Smooth muscle cell (in vitro differentiated cells): Measurements from ENCODE around the gene PGPEP1. TPM values are rescaled to one million over a fixed set of nuclear protein-coding genes. Genes with fewer than 3 reads are reported as not detected.

Experiments used
- DNase-seq: peaks from one replicate; lab custom pipeline; 2025; ENCODE audit not compliant: unreplicated experiment; lab: John Stamatoyannopoulos, UW
- H2AFZ ChIP-seq: fragments of 200-600 bp; sonication (generic); 2 replicates; pipeline ENCODE4 v1.6.0; 2016; ENCODE audit warnings: antibody characterized with exemption, low read depth, mild to moderate bottlenecking
- H3F3A ChIP-seq: fragments of 200-600 bp; sonication (generic); 2 replicates; pipeline ENCODE4 v1.6.0; 2017; ENCODE audit warnings: antibody characterized with exemption, low read depth
- H3K27ac ChIP-seq: fragments of 200-600 bp; sonication (generic); 2 replicates; pipeline ENCODE4 v1.5.1; 2016; ENCODE audit warnings: low read depth, mild to moderate bottlenecking
- H3K27me3 ChIP-seq: fragments of 200-600 bp; sonication (generic); 2 replicates; pipeline ENCODE4 v1.6.1; 2016; ENCODE audit warnings: low read depth, mild to moderate bottlenecking
- H3K36me3 ChIP-seq: fragments of 200-600 bp; sonication (generic); 2 replicates; pipeline ENCODE4 v1.5.1; 2016; ENCODE audit warnings: low read depth
- H3K4me1 ChIP-seq: fragments of 200-600 bp; sonication (generic); 2 replicates; pipeline ENCODE4 v1.5.1; 2016; ENCODE audit warnings: low read depth
- H3K4me2 ChIP-seq: fragments of 200-600 bp; sonication (generic); 2 replicates; pipeline ENCODE4 v1.6.0; 2016; ENCODE audit warnings: mild to moderate bottlenecking
- H3K4me3 ChIP-seq: fragments of 200-600 bp; sonication (generic); 2 replicates; pipeline ENCODE4 v1.5.1; 2016; ENCODE audit warnings: mild to moderate bottlenecking
- H3K79me2 ChIP-seq: fragments of 200-600 bp; sonication (generic); 2 replicates; pipeline ENCODE4 v1.6.0; 2016; ENCODE audit warnings: low read depth, mild to moderate bottlenecking
- H3K9ac ChIP-seq: fragments of 200-600 bp; sonication (generic); 2 replicates; pipeline ENCODE4 v1.6.0; 2016; ENCODE audit warnings: low read depth
- H3K9me3 ChIP-seq: fragments of 200-600 bp; sonication (generic); replicated peaks from 2 replicates; pipeline ENCODE4 v1.5.1; 2016; ENCODE audit warnings: low read depth
- H4K20me1 ChIP-seq: fragments of 200-600 bp; sonication (generic); 2 replicates; pipeline ENCODE4 v1.6.0; 2016; ENCODE audit warnings: low read depth
- CTCF ChIP-seq: fragments of 200-600 bp; sonication (generic); IDR thresholded peaks from 2 replicates; pipeline ENCODE4 v1.5.1; 2017; ENCODE audit warnings: borderline replicate concordance, mild to moderate bottlenecking, antibody characterized with exemption; ENCODE audit not compliant: insufficient read depth, poor library complexity, severe bottlenecking
- WGBS: methylation state at CpG from one replicate; pipeline ENCODE4 v1.1.7; 2016; ENCODE audit warnings: low lambda C conversion rate; 5-methylcytosine and 5-hydroxymethylcytosine counted together
- polyA plus RNA-seq: library from polyadenylated mRNA; unstranded; fragments of >200 nt; fragmentation: Nextera tagmentation; extraction: Ambion mirVana; gene quantifications from 2 replicates; pipeline ENCODE4 v1.2.1, GENCODE V29; 2016
- total RNA-seq: library from RNA; depleted of rRNA; stranded (reverse); fragments of >200 nt; gene quantifications from 2 replicates; pipeline ENCODE4 v1.2.3, GENCODE V29; 2014

The PGPEP1 gene
- total and polyA plus RNA-seq, 2 experiments from 2014 or later, result 4.5 to 11.7 TPM

DNA sequence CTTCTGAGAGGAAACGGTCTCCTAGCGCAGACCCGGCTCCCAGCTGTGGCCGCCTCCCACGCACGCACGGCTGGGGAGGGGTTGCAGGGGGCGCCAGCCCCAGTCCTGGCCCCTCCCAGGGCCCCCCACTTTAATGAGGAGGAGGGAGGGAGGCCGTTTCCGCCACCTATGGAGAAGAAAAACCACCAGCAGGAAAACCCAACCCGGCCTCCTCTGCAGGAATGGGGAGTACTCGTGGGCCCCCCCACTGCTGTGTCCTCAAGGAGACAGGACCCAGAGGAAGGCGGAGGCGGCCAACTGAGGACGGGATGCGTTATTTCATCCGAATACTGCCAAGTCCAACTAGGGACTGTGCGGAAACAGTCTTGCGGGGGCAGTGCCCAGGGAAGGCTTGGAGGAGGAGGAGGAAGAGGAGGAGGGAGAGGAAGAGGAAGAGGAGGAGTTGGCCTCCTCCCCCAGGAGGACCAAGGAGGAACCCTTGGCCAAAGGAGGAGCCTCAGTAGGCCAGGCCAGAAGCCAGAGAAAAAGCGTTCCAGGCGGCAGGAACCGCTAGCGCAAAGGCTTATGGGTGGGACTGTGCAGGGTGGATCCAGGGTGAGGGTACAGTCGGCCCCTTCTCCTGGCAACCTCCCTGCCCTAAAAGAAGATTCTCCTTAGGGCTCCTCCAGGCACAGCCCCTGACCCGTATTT is 74.9 kb downstream of the PGPEP1 start:
- Histone ChIP-seq H3F3A (peaks cover 7% of the 10 kb centered on the region), H3K9ac (no peak overlapping the region), H3K4me2 (peak overlapping the region; percentile 39), H3K4me1 (peaks cover 13% of the 10 kb centered on the region), H2AFZ (no peak overlapping the region), H3K9me3 (no peaks in the 10 kb centered on the region), H3K79me2 (no peaks in the 10 kb centered on the region), H3K4me3 (no peak overlapping the region), H3K27ac (peak overlapping the region; percentile 99), H3K36me3 (no peaks in the 10 kb centered on the region), H4K20me1 (peaks cover 3% of the 10 kb centered on the region), H3K27me3 (no peaks in the 10 kb centered on the region)
- DNase-seq, result no peak
- no peak for TF ChIP-seq CTCF
- 62% methylated on average over 25 of the region's 25 CpGs for WGBS

DNA sequence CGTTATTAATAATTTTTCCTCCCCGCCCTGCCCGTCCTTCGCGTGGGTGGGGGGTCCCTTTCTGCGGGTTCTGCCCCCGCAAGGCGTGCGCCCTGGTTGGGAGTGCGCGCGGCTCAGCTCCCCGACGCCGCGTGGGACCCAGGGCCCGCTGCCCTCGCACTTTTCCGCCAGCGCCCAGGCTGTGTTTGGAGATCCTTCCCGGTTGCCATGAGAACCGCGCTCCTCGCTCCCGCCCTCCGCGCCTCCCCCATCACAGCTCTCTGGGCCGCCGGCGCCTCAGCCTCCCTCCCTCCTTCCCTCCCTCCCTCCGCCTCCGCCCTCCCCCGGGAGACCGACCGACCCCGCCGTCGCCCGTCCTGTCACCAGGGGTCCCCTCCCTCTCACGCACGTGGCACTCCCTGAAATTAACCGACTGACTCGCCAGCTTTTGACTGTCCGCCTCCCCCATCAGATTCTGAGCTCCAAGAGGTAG is 76.4 kb downstream of the PGPEP1 start:
- WGBS, result under 1% methylated on average over 28 of the region's 44 CpGs
- H3K9ac ChIP-seq, result peak overlapping the region; percentile 96

DNA sequence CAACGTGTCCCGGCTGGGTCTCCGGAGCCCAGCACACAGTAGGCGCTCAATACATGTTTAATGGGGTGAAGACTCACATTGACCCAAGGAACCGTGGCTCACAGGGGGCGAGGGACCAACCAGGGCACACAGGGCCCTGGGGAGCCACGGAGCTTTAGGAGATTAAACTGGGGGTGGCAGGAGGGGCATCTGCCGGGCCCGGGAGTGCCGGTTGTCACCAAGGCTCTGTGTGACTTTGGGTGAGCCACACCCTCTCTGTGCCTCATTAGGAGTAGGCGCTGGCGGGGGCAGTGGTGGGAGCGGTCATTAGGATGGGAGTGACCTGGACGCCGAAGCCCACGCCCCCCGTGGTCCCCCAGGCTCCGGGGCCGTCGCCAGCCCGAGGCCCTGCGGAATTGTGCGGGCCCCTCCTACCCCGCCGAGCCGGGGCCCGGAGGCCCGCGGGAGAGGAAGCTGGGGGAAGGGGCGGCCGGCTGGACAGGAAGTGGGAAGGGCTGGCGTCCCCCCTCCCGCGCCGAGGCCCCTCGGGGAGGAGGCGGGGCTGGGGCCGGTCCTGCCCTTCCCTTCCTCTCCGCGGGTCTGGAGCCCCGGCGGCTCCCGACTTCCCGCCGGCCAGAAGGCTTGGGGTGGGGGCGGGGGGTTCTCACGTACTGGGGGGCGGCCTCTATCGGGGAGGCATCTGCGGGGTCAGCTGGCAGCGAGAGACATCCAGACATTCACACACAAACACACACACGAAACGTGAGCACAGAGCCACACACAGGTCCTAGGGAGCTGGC is 77.0 kb downstream of the PGPEP1 start:
- Histone ChIP-seq H3K9ac (peak overlapping the region; percentile 96), H4K20me1 (peaks cover 24% of the 10 kb centered on the region), H2AFZ (no peak overlapping the region), H3K9me3 (no peaks in the 10 kb centered on the region), H3K79me2 (peaks cover 12% of the 10 kb centered on the region), H3K27me3 (no peaks in the 10 kb centered on the region), H3K4me2 (peak overlapping the region; percentile 82), H3F3A (peaks cover 7% of the 10 kb centered on the region), H3K4me3 (peak overlapping the region; percentile 53), H3K27ac (peak overlapping the region; percentile 99), H3K36me3 (no peaks in the 10 kb centered on the region), H3K4me1 (peaks cover 13% of the 10 kb centered on the region)
- peak; percentile 84 for DNase-seq
- under 1% methylated on average over 36 of the region's 53 CpGs for WGBS
- no peak for TF ChIP-seq CTCF

More for the DNA sequence above, 76.4 kb downstream of the PGPEP1 start:
- Histone ChIP-seq H3K9me3 (no peaks in the 10 kb centered on the region), H3K4me3 (peak overlapping the region; percentile 53), H3K27ac (peak overlapping the region; percentile 99), H4K20me1 (peaks cover 18% of the 10 kb centered on the region), H3K36me3 (no peaks in the 10 kb centered on the region), H2AFZ (peak overlapping the region; percentile 57), H3K27me3 (no peaks in the 10 kb centered on the region), H3K79me2 (peaks cover 6% of the 10 kb centered on the region), H3F3A (peaks cover 7% of the 10 kb centered on the region), H3K4me1 (peaks cover 13% of the 10 kb centered on the region), H3K4me2 (peak overlapping the region; percentile 82)
- peak; percentile 84 for DNase-seq
- no peak for TF ChIP-seq CTCF
